Mammary epithelial cell (primary cell): ENCODE data around the gene DCAF4.

Experiments
- CTCF ChIP-seq, 2 donors: IDR thresholded peaks in 1 of 2; conservative IDR thresholded peaks in 1 of 2; 2 replicates each; pipeline ENCODE4 v1.5.1; 2011 to 2012; ENCODE audit warnings: inconsistent platforms in 2 of 2, low read length in 2 of 2, mild to moderate bottlenecking in 2 of 2, control low read depth in 1 of 2, low read depth in 1 of 2; ENCODE audit not compliant: insufficient read depth in 1 of 2; ENCODE audit errors: extremely low read depth in 1 of 2
- EZH2 ChIP-seq: IDR thresholded peaks from 2 replicates; pipeline ENCODE4 v1.6.1; 2012; ENCODE audit warnings: low read length, inconsistent platforms, borderline replicate concordance

GRCh38 chr14:72986857-72987256 is 60.6 kb downstream of the DCAF4 start:
- TF ChIP-seq CTCF (conservative IDR thresholded peaks at IDR 0.05 in 1 of 2, IDR thresholded peaks at IDR 0.05 in 1 of 2; ENCODE audit: extremely low read depth in 1 of 2, insufficient read depth in 1 of 2, low read depth in 1 of 2, low read length in 2 of 2): no peak
- no peak for TF ChIP-seq EZH2
